Nephron progenitor cell (in vitro differentiated cells): ENCODE measurements around the gene BLOC1S4.
"Not testable (repeated sequence)": the region's sequence is repeated elsewhere in the genome, so short reads cannot be mapped to it uniquely, and the experiment has no call there.

Experiments
- DNase-seq: peaks from one replicate; pipeline ENCODE4 v3.0.0; 2021
- H3K27ac Mint-ChIP-seq: 2 replicates; pipeline ENCODE4 v1.8.0; 2021; ENCODE audit warnings: mild to moderate bottlenecking, moderate library complexity, mixed read lengths
- H3K27me3 Mint-ChIP-seq: 2 replicates; pipeline ENCODE4 v1.8.0; 2021; ENCODE audit warnings: mild to moderate bottlenecking, low read depth, mixed read lengths; ENCODE audit not compliant: poor library complexity
- H3K36me3 Mint-ChIP-seq: 2 replicates; pipeline ENCODE4 v1.8.0; 2021; ENCODE audit warnings: low read depth, mixed read lengths
- H3K4me1 Mint-ChIP-seq: 2 replicates; pipeline ENCODE4 v1.8.0; 2021; ENCODE audit warnings: mixed read lengths
- H3K4me3 Mint-ChIP-seq: 2 replicates; pipeline ENCODE4 v1.8.0; 2021; ENCODE audit warnings: mild to moderate bottlenecking, moderate library complexity, mixed read lengths
- H3K9me3 Mint-ChIP-seq: 2 replicates; pipeline ENCODE4 v1.8.0; 2021; ENCODE audit warnings: mild to moderate bottlenecking, moderate library complexity, mixed read lengths
- TF ChIP-seq, protein P1 (sequence below): fragments of 200-600 bp; sonication (generic); IDR thresholded peaks from 2 replicates; pipeline ENCODE4 v1.5.0; 2021; ENCODE audit warnings: antibody characterized with exemption

BLOC1S4 gene

DNA sequence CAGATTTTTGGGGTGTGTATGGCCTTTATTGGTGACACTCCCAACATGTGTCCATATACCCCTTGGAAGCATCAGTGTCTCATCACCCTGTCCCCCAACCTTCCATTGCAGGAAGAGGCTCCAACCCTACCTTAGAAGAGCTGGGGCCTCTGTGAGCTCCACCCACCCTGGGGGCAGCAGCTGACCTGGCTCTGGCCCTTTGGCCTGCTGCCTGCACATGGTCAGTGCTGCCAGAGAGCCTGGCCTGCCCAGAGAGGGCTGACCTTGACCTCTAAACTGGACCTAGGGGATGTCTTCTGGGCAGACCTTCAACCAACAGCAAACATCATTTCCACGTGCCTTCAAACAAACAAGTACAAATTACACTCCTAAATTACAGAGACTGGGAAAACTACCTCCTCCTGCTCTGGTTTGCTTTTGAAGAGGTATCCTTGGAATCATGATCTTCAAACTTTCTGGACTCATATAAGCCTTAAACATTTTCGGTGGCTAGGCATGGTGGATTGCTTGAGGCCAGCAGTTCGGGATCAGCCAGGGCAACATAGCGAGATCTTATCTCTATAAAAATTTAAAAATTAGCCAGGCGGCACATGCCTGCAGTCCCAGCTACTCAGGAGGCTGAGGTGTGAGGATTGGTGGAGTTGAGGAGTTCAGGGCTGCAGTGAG is 39.2 kb downstream of the BLOC1S4 start:
- Mint-ChIP-seq H3K27ac (no peak overlapping the region), H3K27me3 (no peaks in the 10 kb centered on the region)

DNA sequence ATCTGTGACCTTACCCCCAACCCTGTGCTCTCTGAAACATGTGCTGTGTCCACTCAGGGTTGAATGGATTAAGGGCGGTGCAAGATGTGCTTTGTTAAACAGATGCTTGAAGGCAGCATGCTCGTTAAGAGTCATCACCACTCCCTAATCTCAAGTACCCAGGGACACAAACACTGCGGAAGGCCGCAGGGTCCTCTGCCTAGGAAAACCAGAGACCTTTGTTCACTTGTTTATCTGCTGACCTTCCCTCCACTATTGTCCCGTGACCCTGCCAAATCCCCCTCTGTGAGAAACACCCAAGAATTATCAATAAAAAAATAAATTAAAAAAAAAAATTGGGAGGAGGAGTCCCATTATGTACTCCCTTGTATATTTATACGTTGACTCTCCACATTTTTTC is 40.4 kb downstream of the BLOC1S4 start:
- H3K4me1 Mint-ChIP-seq, H3K36me3 Mint-ChIP-seq, H3K27me3 Mint-ChIP-seq, H3K9me3 Mint-ChIP-seq, H3K27ac Mint-ChIP-seq, H3K4me3 Mint-ChIP-seq, DNase-seq: not testable (repeated sequence)

More for the DNA sequence above, 39.2 kb downstream of the BLOC1S4 start:
- DNase-seq, result no peak
- H3K36me3 Mint-ChIP-seq, result no peaks in the 10 kb centered on the region
- peaks cover 6% of the 10 kb centered on the region for H3K4me1 Mint-ChIP-seq
- no peak overlapping the region for H3K4me3 Mint-ChIP-seq
- TF ChIP-seq, protein P1, sequence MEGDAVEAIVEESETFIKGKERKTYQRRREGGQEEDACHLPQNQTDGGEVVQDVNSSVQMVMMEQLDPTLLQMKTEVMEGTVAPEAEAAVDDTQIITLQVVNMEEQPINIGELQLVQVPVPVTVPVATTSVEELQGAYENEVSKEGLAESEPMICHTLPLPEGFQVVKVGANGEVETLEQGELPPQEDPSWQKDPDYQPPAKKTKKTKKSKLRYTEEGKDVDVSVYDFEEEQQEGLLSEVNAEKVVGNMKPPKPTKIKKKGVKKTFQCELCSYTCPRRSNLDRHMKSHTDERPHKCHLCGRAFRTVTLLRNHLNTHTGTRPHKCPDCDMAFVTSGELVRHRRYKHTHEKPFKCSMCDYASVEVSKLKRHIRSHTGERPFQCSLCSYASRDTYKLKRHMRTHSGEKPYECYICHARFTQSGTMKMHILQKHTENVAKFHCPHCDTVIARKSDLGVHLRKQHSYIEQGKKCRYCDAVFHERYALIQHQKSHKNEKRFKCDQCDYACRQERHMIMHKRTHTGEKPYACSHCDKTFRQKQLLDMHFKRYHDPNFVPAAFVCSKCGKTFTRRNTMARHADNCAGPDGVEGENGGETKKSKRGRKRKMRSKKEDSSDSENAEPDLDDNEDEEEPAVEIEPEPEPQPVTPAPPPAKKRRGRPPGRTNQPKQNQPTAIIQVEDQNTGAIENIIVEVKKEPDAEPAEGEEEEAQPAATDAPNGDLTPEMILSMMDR, result no peak
- peaks cover 4% of the 10 kb centered on the region for H3K9me3 Mint-ChIP-seq

DNA sequence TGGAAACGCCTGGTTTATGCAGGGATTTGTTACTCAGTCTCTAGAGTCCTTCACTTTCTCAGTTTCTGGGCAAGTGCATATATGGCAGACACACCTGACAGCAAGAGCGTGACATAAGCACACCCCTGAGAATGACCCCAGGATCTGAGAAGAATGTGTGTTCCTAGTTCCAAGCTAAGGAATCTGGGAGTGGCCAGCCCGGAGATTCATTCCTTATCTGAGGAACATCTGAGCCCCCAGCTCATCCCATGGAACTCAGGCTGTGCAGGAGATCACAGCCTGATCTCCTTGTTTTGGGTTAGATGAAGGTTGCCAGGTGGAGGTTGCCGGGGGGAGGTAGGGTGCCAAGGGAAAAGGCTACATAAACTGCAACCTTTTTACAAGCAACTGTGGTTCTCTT is 42.8 kb downstream of the BLOC1S4 start:
- no peaks in the 10 kb centered on the region for H3K27me3 Mint-ChIP-seq
- H3K36me3 Mint-ChIP-seq, result no peaks in the 10 kb centered on the region
- H3K4me1 Mint-ChIP-seq, result peaks cover 5% of the 10 kb centered on the region
- TF ChIP-seq, protein P1, result no peak
- no peak overlapping the region for H3K27ac Mint-ChIP-seq
- H3K4me3 Mint-ChIP-seq, result no peak overlapping the region
- no peak for DNase-seq
- peaks cover 4% of the 10 kb centered on the region for H3K9me3 Mint-ChIP-seq

DNA sequence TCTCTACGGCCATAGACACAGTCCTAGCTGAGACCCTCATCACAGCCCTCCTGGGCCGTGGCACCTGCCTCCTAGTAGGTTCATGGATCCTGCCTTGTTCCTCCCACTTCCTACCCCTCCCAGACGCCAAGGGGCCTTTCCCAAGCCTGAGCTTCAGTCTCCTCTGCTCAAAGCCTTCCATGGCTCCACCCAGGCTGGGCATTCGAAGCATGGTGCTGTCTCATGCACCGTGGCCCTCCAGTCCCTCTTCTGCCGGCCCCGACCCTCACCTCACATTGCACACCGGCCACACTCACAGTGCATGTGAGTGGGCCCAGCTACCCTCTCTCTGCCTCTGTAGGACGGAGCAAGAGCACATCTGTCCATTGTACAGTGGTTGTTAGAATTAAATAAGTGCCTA is 44.9 kb downstream of the BLOC1S4 start:
- Mint-ChIP-seq H3K9me3 (no peaks in the 10 kb centered on the region), H3K4me1 (peaks cover 11% of the 10 kb centered on the region), H3K27me3 (peaks cover 11% of the 10 kb centered on the region), H3K27ac (no peak overlapping the region), H3K36me3 (no peaks in the 10 kb centered on the region), H3K4me3 (no peak overlapping the region)
- no peak for DNase-seq
- TF ChIP-seq, protein P1, result no peak

DNA sequence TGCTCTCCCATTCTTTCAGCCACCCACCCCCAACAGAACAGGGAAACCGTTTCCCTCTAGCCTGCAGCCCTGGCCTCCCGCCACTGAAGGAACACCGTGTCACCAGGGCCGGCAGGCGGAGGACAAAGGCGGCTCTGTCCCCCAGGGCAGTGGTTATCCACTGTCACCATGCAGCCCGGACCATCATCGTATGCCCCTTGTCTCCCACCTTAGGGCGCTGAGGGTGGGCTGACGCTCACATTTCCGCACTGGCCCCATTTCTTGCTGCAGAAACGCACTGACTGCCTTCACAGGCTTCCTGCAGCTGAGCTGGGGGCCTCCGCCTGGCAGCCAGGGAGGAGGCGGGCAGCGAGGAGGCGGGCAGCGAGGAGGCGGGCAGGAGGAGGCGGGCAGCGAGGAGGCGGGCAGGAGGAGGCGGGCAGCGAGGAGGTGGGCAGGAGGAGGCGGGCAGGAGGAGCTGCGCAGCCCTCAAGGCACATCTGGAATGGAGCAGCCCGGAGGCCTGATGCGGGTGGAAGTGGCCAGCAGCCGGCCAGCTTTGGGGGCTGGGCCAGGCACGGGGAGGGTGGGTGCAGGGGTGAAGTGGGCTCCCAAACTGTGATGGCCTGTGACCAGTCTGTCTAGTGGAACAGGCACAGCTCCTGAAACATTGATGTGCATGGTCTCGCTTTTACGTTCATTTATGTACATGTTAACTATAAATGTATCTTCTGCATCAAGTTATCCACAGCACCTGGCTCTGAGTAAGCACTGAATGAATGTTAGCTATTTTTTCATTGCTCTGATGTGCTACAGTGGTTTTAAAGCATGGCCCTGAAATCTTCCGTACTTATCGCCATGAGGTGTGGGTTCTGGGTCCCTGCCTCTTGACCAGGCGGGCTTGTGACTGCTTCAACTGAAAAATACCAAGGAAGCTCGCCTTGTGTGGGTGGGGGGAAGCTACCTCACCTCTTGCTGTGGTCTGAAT is 46.0 kb downstream of the BLOC1S4 start:
- no peak for DNase-seq
- Mint-ChIP-seq H3K27me3 (peaks cover 13% of the 10 kb centered on the region), H3K36me3 (no peaks in the 10 kb centered on the region), H3K9me3 (no peaks in the 10 kb centered on the region), H3K27ac (no peak overlapping the region), H3K4me3 (no peak overlapping the region), H3K4me1 (peaks cover 11% of the 10 kb centered on the region)
- TF ChIP-seq, protein P1, result no peak

DNA sequence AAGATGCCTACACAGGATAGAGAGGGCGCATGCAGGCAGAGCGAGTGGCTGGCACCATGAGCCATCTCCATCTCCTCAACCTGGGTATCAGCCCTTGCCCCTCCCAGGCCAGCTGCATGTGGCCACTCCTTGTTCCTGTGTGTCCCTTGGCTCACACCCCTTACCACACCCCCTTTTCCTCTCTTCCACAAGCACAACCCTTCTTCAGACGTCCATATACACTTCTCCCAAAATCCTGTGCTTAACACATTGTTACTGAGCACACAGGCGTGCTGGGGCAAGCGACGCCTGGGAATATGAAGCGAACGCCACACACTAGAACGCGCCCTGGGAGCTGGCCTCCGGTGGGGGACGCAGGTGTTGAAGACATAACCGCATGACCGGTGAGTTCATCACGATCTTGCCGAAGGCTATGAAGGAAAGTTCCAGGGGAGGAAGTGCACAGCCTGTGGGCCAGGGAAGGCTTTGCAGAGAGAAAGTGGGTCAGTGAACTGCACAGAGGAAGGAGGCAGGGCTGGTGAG is 47.4 kb downstream of the BLOC1S4 start:
- peaks cover 13% of the 10 kb centered on the region for H3K27me3 Mint-ChIP-seq
- no peak for DNase-seq
- H3K36me3 Mint-ChIP-seq, result no peaks in the 10 kb centered on the region
- H3K27ac Mint-ChIP-seq, result peak overlapping the region; percentile 13
- no peak overlapping the region for H3K4me3 Mint-ChIP-seq
- TF ChIP-seq, protein P1, result no peak
- H3K4me1 Mint-ChIP-seq, result peaks cover 17% of the 10 kb centered on the region
- H3K9me3 Mint-ChIP-seq, result no peaks in the 10 kb centered on the region
